Psoas muscle (tissue), 8 donors: ENCODE results near the gene CHID1. TPM values are rescaled to one million over a fixed set of nuclear protein-coding genes. Genes with fewer than 3 reads are reported as not detected.

ENCODE experiments used
- ATAC-seq, 4 donors: fragments of 200-7000 bp; cut with Tn5 transposase; one replicate each; pipeline ENCODE4 v1.9.1; 2020; ENCODE audit warnings: moderate library complexity in 3 of 4, mild to moderate bottlenecking in 2 of 4
- DNase-seq, 2 donors: peaks; one replicate each; pipeline ENCODE4 v3.0.0-alpha.2; 2020
- H3K27ac ChIP-seq: fragments of 200-600 bp; one replicate; pipeline ENCODE4 v1.8.0; 2022
- H3K27me3 ChIP-seq, 3 donors: fragments of 200-600 bp in 1 of 3; one replicate each; pipeline versions ENCODE4 v1.6.1 to v1.8.0; 2013 to 2022; ENCODE audit warnings: low read length in 2 of 3, mild to moderate bottlenecking in 2 of 3, moderate library complexity in 1 of 3; ENCODE audit not compliant: insufficient read depth in 3 of 3
- H3K36me3 ChIP-seq, 2 donors: fragments of 200-600 bp in 1 of 2; one replicate each; pipeline versions ENCODE4 v1.6.1 to v1.8.0; 2013 to 2022; ENCODE audit warnings: low read depth in 1 of 2, mild to moderate bottlenecking in 1 of 2, moderate library complexity in 1 of 2; ENCODE audit not compliant: insufficient read depth in 1 of 2
- H3K4me1 ChIP-seq: fragments of 200-600 bp; one replicate; pipeline ENCODE4 v1.8.0; 2022
- H3K4me3 ChIP-seq: fragments of 200-600 bp; one replicate; pipeline ENCODE4 v1.8.0; 2022; ENCODE audit warnings: mild to moderate bottlenecking
- H3K9me3 ChIP-seq: fragments of 200-600 bp; one replicate; pipeline ENCODE4 v1.8.0; 2022
- CTCF ChIP-seq: fragments of 200-600 bp; IDR thresholded peaks from one replicate; pipeline ENCODE4 v1.8.0; 2022; ENCODE audit warnings: antibody characterized with exemption
- WGBS, 3 donors: extraction: QIAGEN DNeasy Blood & Tissue Kit; methylation state at CpG; one replicate each; pipeline versions ENCODE4 v1.1.6 to v1.1.7; 2013; 5-methylcytosine and 5-hydroxymethylcytosine counted together
- intact Hi-C, 2 donors: fragments of 100-400 bp; cut with DNase I; formaldehyde crosslinking; loops; one replicate each; pipeline versions ENCODE4 v1.11.0 to v1.14.2; 2022
- polyA plus RNA-seq, 3 donors: library from polyadenylated mRNA; stranded (reverse); fragments of 200-250 nt; gene quantifications; one replicate each; pipeline ENCODE4 v1.2.3, GENCODE V29; 2013
- total RNA-seq, 4 donors: library from RNA; stranded (reverse); fragmentation: NEBNext Ultra II Directional in 2 of 4; extraction: Animal tissue kit (Norgen Biotek cat#: 25700) in 2 of 4; gene quantifications; one replicate each; pipeline versions ENCODE4 v1.2.1 to v1.2.4, GENCODE V29; 2021 to 2023
- donor health status: healthy with polysubstance abuse.
- donor health status: DM: no; HTN: no; CAD: no; lungs with moderate emphysema.
- donor health status: Bipolar disorder and iron deficiency.
- donor health status: healthy.
- donor health status: DM: yes; HTN: yes; CAD: no.
- donor health status: DM: no; HTN: no; CAD: no.
- donor health status: DM: no; HTN: no; CAD: no.
- donor health status: DM: yes; HTN: yes; CAD: no.

The CHID1 gene
- total and polyA plus RNA-seq, 7 donors, result 25.5 to 44.5 (median 34.3) TPM

GRCh38 chr11:868802-869201, 41.8 kb downstream of the CHID1 start:
- H3K4me3 ChIP-seq, result no peak overlapping the region
- DNase-seq, result no peak
- no peak overlapping the region for H3K27ac ChIP-seq
- no peaks in the 10 kb centered on the region for H3K27me3 ChIP-seq
- no peaks in the 10 kb centered on the region for H3K9me3 ChIP-seq
- no peak for ATAC-seq
- 82 to 89% (median 88%) methylated on average over 12 of the region's 12 CpGs for WGBS, 3 donors
- no peaks in the 10 kb centered on the region for H3K4me1 ChIP-seq
- no peak for TF ChIP-seq CTCF
- intact Hi-C loops, result no loop called here
- H3K36me3 ChIP-seq, result peaks cover 0 to 30% of the 10 kb centered on the region in 2 donors

GRCh38 chr11:868394-868793, 42.2 kb downstream of the CHID1 start:
- Histone ChIP-seq H3K4me1 (no peaks in the 10 kb centered on the region), H3K9me3 (no peaks in the 10 kb centered on the region), H3K36me3 (peaks cover 0 to 33% of the 10 kb centered on the region in 2 donors), H3K27me3 (no peaks in the 10 kb centered on the region), H3K4me3 (no peak overlapping the region), H3K27ac (no peak overlapping the region)
- intact Hi-C loops, result no loop called here
- 83 to 87% (median 86%) methylated on average over 17 of the region's 17 CpGs for WGBS, 3 donors
- ATAC-seq (no peak), DNase-seq (no peak)
- no peak for TF ChIP-seq CTCF

GRCh38 chr11:867856-868358, 42.7 kb downstream of the CHID1 start:
- DNase-seq (no peak), ATAC-seq (no peak)
- 88 to 94% (median 91%) methylated on average over 8 of the region's 8 CpGs for WGBS, 3 donors
- Histone ChIP-seq H3K27ac (no peak overlapping the region), H3K9me3 (no peaks in the 10 kb centered on the region), H3K27me3 (no peaks in the 10 kb centered on the region), H3K4me3 (no peak overlapping the region), H3K36me3 (peaks cover 0 to 37% of the 10 kb centered on the region in 2 donors), H3K4me1 (no peaks in the 10 kb centered on the region)
- intact Hi-C loops, result no loop called here
- no peak for TF ChIP-seq CTCF

GRCh38 chr11:866481-866880, 44.1 kb downstream of the CHID1 start:
- no peak overlapping the region for H3K27ac ChIP-seq
- no peaks in the 10 kb centered on the region for H3K9me3 ChIP-seq
- H3K4me1 ChIP-seq, result no peaks in the 10 kb centered on the region
- H3K36me3 ChIP-seq, result peaks cover 0 to 39% of the 10 kb centered on the region in 2 donors
- no peak overlapping the region for H3K4me3 ChIP-seq
- H3K27me3 ChIP-seq, result no peaks in the 10 kb centered on the region
- DNase-seq (no peak), ATAC-seq (no peak)
- intact Hi-C loops, result no loop called here
- 86 to 90% (median 89%) methylated on average over 14 of the region's 14 CpGs for WGBS, 3 donors
- TF ChIP-seq CTCF, result no peak
